H1 (cell line): ENCODE results near the gene MRPL45. TPM values are rescaled to one million over a fixed set of nuclear protein-coding genes. Genes with fewer than 3 reads are reported as not detected.

ENCODE experiments used
- CTCF ChIA-PET: fragments of 300-600 bp; sonication (Branson Sonifier 250); formaldehyde crosslinking; loops from one replicate; lab custom pipeline; 2021; ENCODE audit not compliant: partially characterized antibody; lab: Charles Lee
- POLR2A ChIA-PET: fragments of 300-600 bp; sonication (Branson Sonifier 250); formaldehyde crosslinking; loops from one replicate; lab custom pipeline; 2021; ENCODE audit warnings: inconsistent platforms; ENCODE audit not compliant: partially characterized antibody; lab: Charles Lee
- DNase-seq, 2 experiments: peaks; one replicate each; pipeline versions ENCODE4 v3.0.0 to v3.0.0-alpha.2; 2010 to 2022; ENCODE audit warnings: low spot score in 2 of 2, low read depth in 1 of 2, mixed read lengths in 1 of 2
- FAIRE-seq: peaks from 2 replicates; lab custom pipeline; 2011; peaks lifted over from hg19 to GRCh38; lab: Jason Lieb, UNC
- H2AFZ ChIP-seq: 2 replicates; pipeline ENCODE4 v1.8.1; 2012; ENCODE audit warnings: low read length, inconsistent platforms
- H2AK5ac ChIP-seq: 2 replicates; pipeline ENCODE4 v1.6.1; 2013; ENCODE audit warnings: low read depth, low read length
- H2BK120ac ChIP-seq: replicated peaks from 2 replicates; pipeline ENCODE3; 2013; ENCODE audit warnings: low read depth, low read length, inconsistent platforms
- H2BK12ac ChIP-seq: 2 replicates; pipeline ENCODE4 v1.6.1; 2013; ENCODE audit warnings: low read depth, low read length
- H2BK15ac ChIP-seq: 2 replicates; pipeline ENCODE4 v1.6.1; 2013; ENCODE audit warnings: low read length
- H2BK20ac ChIP-seq: 2 replicates; pipeline ENCODE4 v1.6.1; 2013; ENCODE audit warnings: low read length
- H2BK5ac ChIP-seq: 2 replicates; pipeline ENCODE4 v1.6.1; 2013; ENCODE audit warnings: low read depth, low read length
- H3K14ac ChIP-seq: 2 replicates; pipeline ENCODE4 v1.6.1; 2013; ENCODE audit warnings: inconsistent platforms; ENCODE audit not compliant: insufficient read length
- H3K18ac ChIP-seq: 2 replicates; pipeline ENCODE4 v1.6.1; 2013; ENCODE audit warnings: low read length; ENCODE audit errors: extremely low read depth
- H3K23ac ChIP-seq: 2 replicates; pipeline ENCODE4 v1.6.1; 2013; ENCODE audit warnings: inconsistent platforms; ENCODE audit not compliant: insufficient read length
- H3K23me2 ChIP-seq: 2 replicates; pipeline ENCODE4 v1.6.1; 2013; ENCODE audit warnings: low read depth, low read length
- H3K27ac ChIP-seq: 2 replicates; pipeline ENCODE4 v1.6.1; 2011; ENCODE audit warnings: low read depth, low read length, inconsistent platforms
- H3K27me3 ChIP-seq, 4 experiments: replicated peaks in 1 of 4; 1 replicate in 1 of 4; 2 replicates in 3 of 4; pipeline versions ENCODE4 v1.6.1 to v1.8.1; 2011 to 2013; ENCODE audit warnings: low read length in 3 of 4, mild to moderate bottlenecking in 3 of 4, inconsistent platforms in 2 of 4, mixed read lengths in 2 of 4, moderate library complexity in 1 of 4; ENCODE audit not compliant: control insufficient read depth in 3 of 4, insufficient read depth in 3 of 4; ENCODE audit errors: extremely low read depth in 1 of 4
- H3K36me3 ChIP-seq, 4 experiments: 2 replicates each; pipeline versions ENCODE4 v1.6.1 to v1.8.1; 2011 to 2013; ENCODE audit warnings: mild to moderate bottlenecking in 4 of 4, low read length in 3 of 4, moderate library complexity in 2 of 4, control low read depth in 1 of 4, inconsistent platforms in 1 of 4; ENCODE audit not compliant: insufficient read depth in 4 of 4, control insufficient read depth in 2 of 4
- H3K4ac ChIP-seq: replicated peaks from 2 replicates; pipeline ENCODE3; 2013; ENCODE audit warnings: low read length, low read depth, mixed read lengths, inconsistent platforms; ENCODE audit not compliant: insufficient read length
- H3K4me1 ChIP-seq, 4 experiments: replicated peaks in 1 of 4; 1 replicate in 1 of 4; 2 replicates in 3 of 4; pipeline versions ENCODE4 v1.6.1 to v1.8.1; 2011 to 2013; ENCODE audit warnings: low read length in 3 of 4, inconsistent platforms in 2 of 4, mixed read lengths in 1 of 4; ENCODE audit not compliant: insufficient read depth in 4 of 4, control insufficient read depth in 3 of 4
- H3K4me2 ChIP-seq, 2 experiments: 2 replicates each; pipeline versions ENCODE4 v1.6.1 to v1.8.1; 2011 to 2013; ENCODE audit warnings: low read depth in 2 of 2, low read length in 2 of 2, control low read depth in 1 of 2, inconsistent platforms in 1 of 2, mild to moderate bottlenecking in 1 of 2; ENCODE audit not compliant: insufficient read depth in 1 of 2
- H3K4me3 ChIP-seq, 4 experiments: fragments of 200-600, 300-600 bp in 1 of 4; sonication (generic), shearing (Covaris generic), sonication (Bioruptor Twin) in 1 of 4; 2 replicates each; pipeline versions ENCODE4 v1.5.1 to v1.8.1; 2011 to 2016; ENCODE audit warnings: low read length in 4 of 4, low read depth in 3 of 4, control low read depth in 2 of 4, inconsistent platforms in 2 of 4, mild to moderate bottlenecking in 2 of 4, mixed read lengths in 1 of 4, moderate library complexity in 1 of 4; ENCODE audit not compliant: insufficient read depth in 2 of 4; ENCODE audit errors: extremely low read depth in 1 of 4
- H3K56ac ChIP-seq: replicated peaks from 2 replicates; pipeline ENCODE3; 2013; ENCODE audit warnings: low read depth, mild to moderate bottlenecking, mixed read lengths, low read length, inconsistent platforms; ENCODE audit not compliant: insufficient read length
- H3K79me1 ChIP-seq: 2 replicates; pipeline ENCODE4 v1.6.1; 2013; ENCODE audit warnings: low read depth, low read length, control low read depth
- H3K79me2 ChIP-seq, 2 experiments: 2 replicates each; pipeline versions ENCODE4 v1.6.1 to v1.8.1; 2012 to 2013; ENCODE audit warnings: low read length in 2 of 2, mild to moderate bottlenecking in 2 of 2, inconsistent platforms in 1 of 2; ENCODE audit not compliant: insufficient read depth in 2 of 2, control insufficient read depth in 1 of 2
- H3K9ac ChIP-seq, 4 experiments: replicated peaks in 1 of 4; 1 replicate in 1 of 4; 2 replicates in 3 of 4; pipeline versions ENCODE4 v1.6.1 to v1.8.1; 2011 to 2013; ENCODE audit warnings: low read depth in 3 of 4, low read length in 3 of 4, control low read depth in 2 of 4, mild to moderate bottlenecking in 2 of 4, moderate library complexity in 2 of 4, inconsistent platforms in 1 of 4; ENCODE audit errors: extremely low read depth in 1 of 4
- H3K9me3 ChIP-seq, 2 experiments: 2 replicates each; pipeline versions ENCODE4 v1.6.1 to v1.8.1; 2012 to 2013; ENCODE audit warnings: mild to moderate bottlenecking in 2 of 2, moderate library complexity in 2 of 2, control low read depth in 1 of 2, inconsistent platforms in 1 of 2, low read depth in 1 of 2, low read length in 1 of 2, mixed read lengths in 1 of 2; ENCODE audit not compliant: insufficient read depth in 2 of 2
- H4K20me1 ChIP-seq, 2 experiments: replicated peaks in 1 of 2; 2 replicates each; pipeline versions ENCODE3 to v1.8.1; 2011 to 2013; ENCODE audit warnings: inconsistent platforms in 2 of 2, low read length in 2 of 2, mild to moderate bottlenecking in 1 of 2; ENCODE audit not compliant: insufficient read depth in 2 of 2, control insufficient read depth in 1 of 2
- H4K5ac ChIP-seq: 2 replicates; pipeline ENCODE4 v1.6.1; 2013; ENCODE audit warnings: low read length, low read depth, mixed read lengths, inconsistent platforms; ENCODE audit not compliant: insufficient read length
- H4K8ac ChIP-seq: 2 replicates; pipeline ENCODE4 v1.8.0; 2013; ENCODE audit warnings: mild to moderate bottlenecking, moderate library complexity, low read length, inconsistent platforms; ENCODE audit not compliant: insufficient read depth; ENCODE audit errors: extremely low read depth
- H4K91ac ChIP-seq: replicated peaks from 2 replicates; pipeline ENCODE3; 2013; ENCODE audit warnings: low read length, mixed read lengths, inconsistent platforms; ENCODE audit not compliant: insufficient read length
- POLR2AphosphoS5 ChIP-seq: IDR thresholded peaks from 2 replicates; pipeline ENCODE4 v1.6.1; 2011; ENCODE audit warnings: low read depth, low read length
- SIN3A ChIP-seq, 2 experiments: IDR thresholded peaks in 1 of 2; conservative IDR thresholded peaks in 1 of 2; 2 replicates each; pipeline ENCODE4 v1.6.1; 2011 to 2012; ENCODE audit warnings: low read length in 2 of 2, improper control_type of control experiment in 1 of 2, low read depth in 1 of 2, mild to moderate bottlenecking in 1 of 2
- WGBS, 2 experiments: shearing (Covaris generic) in 1 of 2; methylation state at CpG; one replicate each; pipeline versions ENCODE4 v1.1.6 to v1.1.7; 2013 to 2015; ENCODE audit warnings: low lambda C conversion rate in 2 of 2, mixed read lengths in 2 of 2, inconsistent platforms in 1 of 2, low coverage in 1 of 2, missing lambda C conversion rate in 1 of 2; ENCODE audit not compliant: insufficient replicate concordance in 2 of 2, insufficient coverage in 1 of 2, insufficient read length in 1 of 2; ENCODE audit errors: extremely low coverage in 1 of 2, missing lambda C conversion rate in 1 of 2; 5-methylcytosine and 5-hydroxymethylcytosine counted together
- polyA plus RNA-seq, 7 experiments: library from polyadenylated mRNA; depleted of rRNA in 3 of 7; stranded (reverse) in 5 of 7; unstranded in 2 of 7; fragments of >200 nt in 5 of 7; fragments of 200-250 nt in 2 of 7; gene quantifications; 1 replicate in 5 of 7; 2 replicates in 1 of 7; 4 replicates in 1 of 7; pipeline versions ENCODE4 v1.2.1 to v1.2.3, GENCODE V29; 2011 to 2013; ENCODE audit warnings: missing spikeins in 2 of 7, mixed read lengths in 2 of 7
- total RNA-seq: library from RNA; stranded (reverse); fragmentation: NEBNext Ultra II Directional; extraction: Animal tissue kit (Norgen Biotek cat#: 25700); gene quantifications from 2 replicates; pipeline ENCODE4 v1.2.1, GENCODE V29; 2021

Gene MRPL45
- total and polyA plus RNA-seq, 2 of the 8 experiments (the other 6 are each of a cell fraction or from before 2014, with no cell fraction given) = 65.6 to 71.7 TPM

GRCh38 chr17:38353086-38353604, 56.2 kb downstream of the MRPL45 start:
- peaks cover 0 to 13% (median 4%) of the 10 kb centered on the region in 4 experiments; a peak in 5 of 7 replicates for H3K4me1 ChIP-seq
- no peak overlapping the region for H3K4ac ChIP-seq
- WGBS, 2 experiments = 52% methylated on average over 8 of the region's 8 CpGs; no CpG with 5 or more reads in 1 of the 2 experiments
- no peak overlapping the region for H2AFZ ChIP-seq
- H3K9ac ChIP-seq = peak overlapping the region in 2 of 4 experiments; percentile 16 to 25; a peak in 3 of 7 replicates
- H3K23me2 ChIP-seq = peaks cover 13% of the 10 kb centered on the region
- ChIA-PET CTCF (interaction anchor here (0.6 to 25.7 kb wide), 14 partner anchors 8 to 1865 kb away, joined by 3 to 400 read pairs (median 6); partner anchors contain the start of genes ARHGAP23 and GPR179), POLR2A (interaction anchor here (0.6 to 8.9 kb wide), 11 partner anchors 9 to 65 kb away, joined by 3 to 70 read pairs (median 4); partner anchors contain the start of gene GPR179)
- H3K4me2 ChIP-seq = peak overlapping the region; percentile 73 to 95
- H2BK15ac ChIP-seq = no peak overlapping the region
- H2BK5ac ChIP-seq = no peak overlapping the region
- no peak overlapping the region for H2BK120ac ChIP-seq
- no peaks in the 10 kb centered on the region for H3K9me3 ChIP-seq
- H3K36me3 ChIP-seq = no peaks in the 10 kb centered on the region; a peak in 1 of 8 replicates
- DNase-seq = no peak
- no peak overlapping the region for H2BK20ac ChIP-seq
- H3K79me2 ChIP-seq = peaks cover 0 to 50% of the 10 kb centered on the region in 2 experiments; a peak in 3 of 4 replicates
- no peak for TF ChIP-seq POLR2AphosphoS5
- TF ChIP-seq SIN3A (conservative IDR thresholded peaks at IDR 0.05 in 1 of 2, IDR thresholded peaks at IDR 0.05 in 1 of 2; ENCODE audit: low read depth in 1 of 2, low read length in 2 of 2) = peak in 1 of 2 experiments; percentile 68; a peak in 2 of 4 replicates
- H4K8ac ChIP-seq = no peak overlapping the region; the same call in 1 of the 2 replicates
- H3K27me3 ChIP-seq = no peaks in the 10 kb centered on the region; a peak in 1 of 7 replicates
- no peak overlapping the region for H3K27ac ChIP-seq
- H2BK12ac ChIP-seq = no peak overlapping the region
- no peak overlapping the region for H3K18ac ChIP-seq
- no peak overlapping the region for H2AK5ac ChIP-seq
- peaks cover 8 to 15% of the 10 kb centered on the region in 2 experiments for H4K20me1 ChIP-seq
- no peak overlapping the region for H4K5ac ChIP-seq
- no peak overlapping the region for H3K14ac ChIP-seq
- H3K23ac ChIP-seq = no peak overlapping the region
- no peak overlapping the region for H4K91ac ChIP-seq
- no peak for FAIRE-seq
- H3K4me3 ChIP-seq = peak overlapping the region; percentile 67 to 87 (median 74)
- peaks cover 6% of the 10 kb centered on the region; the same call in 1 of the 2 replicates for H3K79me1 ChIP-seq
- no peak overlapping the region for H3K56ac ChIP-seq
